GM23338 (cell line): ENCODE results near the gene SF3B3. TPM values are rescaled to one million over a fixed set of nuclear protein-coding genes. Genes with fewer than 3 reads are reported as not detected.

Source experiments
- CREB1 ChIP-seq: fragments of 250-450 bp; sonication (Bioruptor Pico); IDR thresholded peaks from 2 replicates; pipeline ENCODE4 v1.5.0; 2020; ENCODE audit warnings: low read depth, mild to moderate bottlenecking, moderate library complexity
- CTCF ChIP-seq, 2 experiments: fragments of 200-600 bp in 1 of 2; sonication (generic) in 1 of 2; conservative IDR thresholded peaks; 2 replicates each; pipeline versions ENCODE4 v1.5.1 to v1.6.1; 2016 to 2017; ENCODE audit warnings: antibody characterized with exemption in 2 of 2, low read depth in 2 of 2, mild to moderate bottlenecking in 2 of 2, moderate library complexity in 1 of 2
- EZH2 ChIP-seq: fragments of 200-600 bp; sonication (generic); IDR thresholded peaks from one replicate; pipeline ENCODE4 v1.8.0; 2017; ENCODE audit warnings: antibody characterized with exemption, mild to moderate bottlenecking, low read depth; ENCODE audit not compliant: unreplicated experiment
- EZH2phosphoT487 ChIP-seq: fragments of 200-600 bp; sonication (generic); IDR thresholded peaks from one replicate; pipeline ENCODE4 v1.8.1; 2018; ENCODE audit warnings: antibody characterized with exemption; ENCODE audit not compliant: unreplicated experiment
- JUNB ChIP-seq: IDR thresholded peaks from one replicate; pipeline ENCODE4 v1.6.1; 2016; ENCODE audit warnings: antibody characterized with exemption; ENCODE audit not compliant: unreplicated experiment
- NANOG ChIP-seq: IDR thresholded peaks from 2 replicates; pipeline ENCODE4 v1.6.1; 2016; ENCODE audit warnings: antibody characterized with exemption, borderline replicate concordance
- POLR2AphosphoS5 ChIP-seq: IDR thresholded peaks from 2 replicates; pipeline ENCODE4 v1.6.1; 2016; ENCODE audit warnings: antibody characterized with exemption, low read depth
- REST ChIP-seq: IDR thresholded peaks from one replicate; pipeline ENCODE4 v1.6.1; 2018; ENCODE audit warnings: antibody characterized with exemption; ENCODE audit not compliant: unreplicated experiment
- STAT1 ChIP-seq: IDR thresholded peaks from one replicate; pipeline ENCODE4 v1.6.1; 2016; ENCODE audit warnings: antibody characterized with exemption; ENCODE audit not compliant: unreplicated experiment
- ZNF114 ChIP-seq: fragments of 250-450 bp; sonication (Bioruptor Pico); IDR thresholded peaks from 2 replicates; pipeline ENCODE4 v1.5.0; 2020; ENCODE audit warnings: mild to moderate bottlenecking, moderate library complexity
- ZNF331 ChIP-seq: fragments of 250-450 bp; sonication (Bioruptor Pico); IDR thresholded peaks from 2 replicates; pipeline ENCODE4 v1.5.0; 2020; ENCODE audit warnings: low read depth, mild to moderate bottlenecking, moderate library complexity
- polyA plus RNA-seq: library from polyadenylated mRNA; unstranded; fragments of >200 nt; fragmentation: Nextera tagmentation; extraction: Ambion mirVana; gene quantifications from 2 replicates; pipeline ENCODE4 v1.2.1, GENCODE V29; 2016
- total RNA-seq: library from RNA; depleted of rRNA; stranded (reverse); fragments of >200 nt; shearing (Covaris generic); gene quantifications from 2 replicates; pipeline ENCODE4 v1.2.3, GENCODE V29; 2014
- TF ChIP-seq, protein P1 (sequence below): IDR thresholded peaks from 2 replicates; pipeline ENCODE4 v1.6.1; 2016; ENCODE audit warnings: antibody characterized with exemption

SF3B3 gene
- total and polyA plus RNA-seq, 2 experiments from 2014 or later = 202 to 289 TPM

- TF ChIP-seq CTCF (conservative IDR thresholded peaks at IDR 0.05; ENCODE audit: low read depth in 2 of 2) (no peak), REST (no peak), CREB1 (no peak), ZNF331 (CRISPR knock-in tag) (no peak), EZH2phosphoT487 (no peak), EZH2 (no peak), JUNB (no peak), POLR2AphosphoS5 (no peak), ZNF114 (CRISPR knock-in tag) (no peak), NANOG (no peak), STAT1 (no peak)
- TF ChIP-seq, protein P1, sequence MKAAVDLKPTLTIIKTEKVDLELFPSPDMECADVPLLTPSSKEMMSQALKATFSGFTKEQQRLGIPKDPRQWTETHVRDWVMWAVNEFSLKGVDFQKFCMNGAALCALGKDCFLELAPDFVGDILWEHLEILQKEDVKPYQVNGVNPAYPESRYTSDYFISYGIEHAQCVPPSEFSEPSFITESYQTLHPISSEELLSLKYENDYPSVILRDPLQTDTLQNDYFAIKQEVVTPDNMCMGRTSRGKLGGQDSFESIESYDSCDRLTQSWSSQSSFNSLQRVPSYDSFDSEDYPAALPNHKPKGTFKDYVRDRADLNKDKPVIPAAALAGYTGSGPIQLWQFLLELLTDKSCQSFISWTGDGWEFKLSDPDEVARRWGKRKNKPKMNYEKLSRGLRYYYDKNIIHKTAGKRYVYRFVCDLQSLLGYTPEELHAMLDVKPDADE = no peak
Measured at GRCh38 chr16:70475054-70475871, 48.4 kb upstream of the SF3B3 start (continued).
